ENCODE results near the gene MARK4.

DNA sequence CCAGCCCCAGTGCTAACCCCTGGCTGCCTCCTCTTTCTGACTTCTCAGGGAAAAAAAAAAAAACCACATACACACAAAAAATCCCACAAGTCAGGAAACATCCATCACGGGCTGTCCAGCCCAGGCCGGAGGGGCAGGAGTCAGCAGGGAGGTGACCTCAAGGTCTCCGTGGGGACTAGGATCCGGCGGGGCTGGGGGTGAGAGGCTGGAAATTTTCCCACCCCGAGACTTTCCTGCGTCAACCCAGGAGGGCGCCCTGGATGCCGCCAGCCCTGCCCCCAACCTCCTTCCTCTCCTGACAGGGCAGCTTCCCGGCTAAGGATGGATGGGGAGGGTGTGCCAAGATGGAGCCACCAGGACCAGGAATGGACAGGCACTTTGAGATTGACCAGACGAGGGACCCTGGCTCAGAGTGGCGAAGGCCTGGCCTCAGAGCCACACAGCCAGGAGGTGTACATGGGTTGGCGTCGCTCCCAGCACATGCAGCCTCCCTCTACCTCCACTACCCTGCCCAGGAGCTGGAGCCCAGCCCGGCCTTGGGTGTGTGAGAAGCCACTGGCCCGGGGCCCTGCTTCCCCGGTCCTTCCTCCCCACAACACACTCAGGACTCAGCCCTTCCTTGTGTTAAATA, 39.2 kb upstream of the MARK4 start:
- TF ChIP-seq POLR2A (IDR thresholded peaks at IDR 0.05; ENCODE audit: low read length), result no peak
- TF ChIP-seq, protein P1, sequence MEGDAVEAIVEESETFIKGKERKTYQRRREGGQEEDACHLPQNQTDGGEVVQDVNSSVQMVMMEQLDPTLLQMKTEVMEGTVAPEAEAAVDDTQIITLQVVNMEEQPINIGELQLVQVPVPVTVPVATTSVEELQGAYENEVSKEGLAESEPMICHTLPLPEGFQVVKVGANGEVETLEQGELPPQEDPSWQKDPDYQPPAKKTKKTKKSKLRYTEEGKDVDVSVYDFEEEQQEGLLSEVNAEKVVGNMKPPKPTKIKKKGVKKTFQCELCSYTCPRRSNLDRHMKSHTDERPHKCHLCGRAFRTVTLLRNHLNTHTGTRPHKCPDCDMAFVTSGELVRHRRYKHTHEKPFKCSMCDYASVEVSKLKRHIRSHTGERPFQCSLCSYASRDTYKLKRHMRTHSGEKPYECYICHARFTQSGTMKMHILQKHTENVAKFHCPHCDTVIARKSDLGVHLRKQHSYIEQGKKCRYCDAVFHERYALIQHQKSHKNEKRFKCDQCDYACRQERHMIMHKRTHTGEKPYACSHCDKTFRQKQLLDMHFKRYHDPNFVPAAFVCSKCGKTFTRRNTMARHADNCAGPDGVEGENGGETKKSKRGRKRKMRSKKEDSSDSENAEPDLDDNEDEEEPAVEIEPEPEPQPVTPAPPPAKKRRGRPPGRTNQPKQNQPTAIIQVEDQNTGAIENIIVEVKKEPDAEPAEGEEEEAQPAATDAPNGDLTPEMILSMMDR (IDR thresholded peaks at IDR 0.05), result no peak
- TF ChIP-seq EP300 (IDR thresholded peaks at IDR 0.05), result no peak
- TF ChIP-seq KDM5A (IDR thresholded peaks at IDR 0.05), result no peak
- no peak for TF ChIP-seq RAD21 (conservative IDR thresholded peaks at IDR 0.05 in 1 of 2, IDR thresholded peaks at IDR 0.05 in 1 of 2)
- TF ChIP-seq KDM1A (IDR thresholded peaks at IDR 0.05; ENCODE audit: low read depth), result no peak
- TF ChIP-seq CEBPB (IDR thresholded peaks at IDR 0.05), result no peak
- no peak for TF ChIP-seq MAZ (IDR thresholded peaks at IDR 0.05; ENCODE audit: borderline replicate concordance, low read depth, low read length)
- no peak for TF ChIP-seq REST (IDR thresholded peaks at IDR 0.05)
- no peak for TF ChIP-seq RARB (CRISPR knock-in tag; IDR thresholded peaks at IDR 0.05)
- TF ChIP-seq ZNF302 (CRISPR knock-in tag; IDR thresholded peaks at IDR 0.05), result no peak
- no peak for TF ChIP-seq SMC3 (IDR thresholded peaks at IDR 0.05)
- TF ChIP-seq SREBF2 (IDR thresholded peaks at IDR 0.05), result no peak
